ENCODE data around the gene VAMP8.

The VAMP8 gene

DNA sequence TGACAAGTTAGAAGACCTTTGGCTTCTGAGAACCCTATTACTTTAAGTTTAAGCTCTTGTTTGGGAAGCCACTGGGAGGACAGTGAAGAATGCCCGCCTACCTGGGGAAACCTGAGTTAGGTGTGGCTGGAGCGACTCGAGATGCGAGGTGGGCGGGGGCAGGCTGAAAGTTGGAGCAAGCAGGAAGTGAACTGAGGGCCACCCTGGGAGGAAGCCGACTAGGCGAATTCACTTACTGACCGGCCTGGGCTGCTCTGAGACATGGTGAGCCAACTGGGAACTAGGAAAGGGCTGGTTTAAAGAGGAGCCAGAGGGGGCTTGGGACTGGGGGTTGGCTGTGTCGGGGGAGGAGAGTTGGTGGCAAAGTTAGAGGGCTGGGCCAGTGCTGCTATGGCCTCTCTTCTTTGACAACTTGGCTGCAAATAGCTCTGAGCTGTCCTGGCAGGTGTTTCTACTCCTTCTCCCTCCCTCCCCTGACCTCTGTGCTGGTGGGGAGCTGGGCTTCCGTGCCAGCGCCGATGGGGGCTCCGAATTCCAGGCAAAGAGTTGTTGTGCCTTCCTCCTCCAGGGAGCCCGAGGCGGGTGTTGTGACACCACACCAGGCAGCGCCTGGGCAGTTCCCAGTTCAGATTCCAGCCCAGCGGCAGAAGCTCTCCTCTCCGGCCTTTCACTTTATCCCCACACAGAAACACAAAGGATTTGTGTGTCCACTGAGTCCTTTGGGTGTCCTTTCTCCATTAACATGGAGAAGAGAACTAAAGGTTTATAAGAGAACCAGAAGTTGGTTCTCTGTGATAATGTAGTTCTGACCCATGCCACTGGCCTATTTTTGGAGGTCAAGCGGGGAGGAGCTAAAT, at the start of gene VAMP8:
Gene VAMP8, plus strand, starts transcription at position 201 of the 857 bp plus-strand sequence. Its CDS starts 61 bp downstream, at position 262.
- H3K36me3 ChIP-seq (ENCODE audit: control insufficient read depth, insufficient read depth, low read length) = no peaks in the 10 kb centered on the region
- peak within 1 kb of the TSS; percentile 92 for H3K27ac ChIP-seq (ENCODE audit: low read depth, low read length)
- H3K9ac ChIP-seq (ENCODE audit: low read depth, low read length) = peak within 1 kb of the TSS; percentile 2; the same call in 1 of the 2 replicates
- H3K4me3 ChIP-seq (ENCODE audit: low read depth, low read length) = peak within 1 kb of the TSS; percentile 59
- no peaks in the 10 kb centered on the region for H3K9me3 ChIP-seq (ENCODE audit: control insufficient read depth, insufficient read depth, low read length)
- H3K4me1 ChIP-seq (ENCODE audit: control insufficient read depth, insufficient read depth, low read length) = peaks cover 23% of the 10 kb centered on the region
- peaks cover 13% of the 10 kb centered on the region for H3K27me3 ChIP-seq (ENCODE audit: control insufficient read depth, insufficient read depth, low read length)

DNA sequence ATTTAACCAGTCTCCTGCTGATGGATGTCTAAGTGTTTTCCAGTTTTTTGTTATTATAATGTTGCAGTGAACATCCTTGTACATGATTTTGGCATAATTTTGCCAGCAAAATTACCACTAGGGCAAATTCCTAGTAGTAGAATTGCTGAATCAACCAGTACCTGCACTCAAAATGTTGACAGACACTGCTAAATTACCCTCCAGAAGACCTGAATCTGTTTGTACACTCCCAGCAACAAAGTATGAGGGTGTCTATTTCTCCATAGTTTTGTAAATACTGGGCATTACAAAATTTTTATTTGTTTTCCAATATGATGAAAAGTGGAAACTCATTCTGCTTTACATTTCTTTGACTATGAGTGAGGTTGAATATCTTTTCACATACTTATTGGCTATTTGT, 49.6 kb upstream of the VAMP8 start:
- Histone ChIP-seq H3K27me3 (ENCODE audit: control insufficient read depth, insufficient read depth, low read length) (no peaks in the 10 kb centered on the region), H3K27ac (ENCODE audit: low read depth, low read length) (no peak overlapping the region), H3K4me3 (ENCODE audit: low read depth, low read length) (no peak overlapping the region), H3K36me3 (ENCODE audit: control insufficient read depth, insufficient read depth, low read length) (no peaks in the 10 kb centered on the region), H3K9ac (ENCODE audit: low read depth, low read length) (no peak overlapping the region), H3K9me3 (ENCODE audit: control insufficient read depth, insufficient read depth, low read length) (no peaks in the 10 kb centered on the region), H3K4me1 (ENCODE audit: control insufficient read depth, insufficient read depth, low read length) (peaks cover 15% of the 10 kb centered on the region)

DNA sequence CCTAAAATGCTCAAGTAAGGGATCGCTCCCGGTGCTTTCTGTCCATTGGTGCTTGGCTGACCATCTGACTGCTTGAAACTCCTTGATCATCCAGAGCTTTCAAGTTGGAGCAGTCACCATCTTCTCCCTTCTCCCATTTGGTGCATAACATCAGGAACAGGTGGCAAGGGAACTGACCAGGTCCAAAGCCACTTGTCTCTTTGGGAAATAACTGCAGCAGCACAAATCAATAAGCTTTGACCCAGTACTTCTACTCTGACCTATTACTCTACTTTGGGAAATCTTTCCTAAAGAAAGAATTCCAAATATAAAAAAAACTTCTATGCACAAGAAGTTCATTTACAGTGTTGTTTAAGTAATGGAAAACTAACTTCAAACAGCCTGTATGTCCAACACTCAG, 49.0 kb upstream of the VAMP8 start:
- peaks cover 15% of the 10 kb centered on the region for H3K4me1 ChIP-seq (ENCODE audit: control insufficient read depth, insufficient read depth, low read length)
- no peaks in the 10 kb centered on the region for H3K9me3 ChIP-seq (ENCODE audit: control insufficient read depth, insufficient read depth, low read length)
- no peak overlapping the region for H3K4me3 ChIP-seq (ENCODE audit: low read depth, low read length)
- no peaks in the 10 kb centered on the region for H3K27me3 ChIP-seq (ENCODE audit: control insufficient read depth, insufficient read depth, low read length)
- H3K36me3 ChIP-seq (ENCODE audit: control insufficient read depth, insufficient read depth, low read length) = no peaks in the 10 kb centered on the region
- no peak overlapping the region for H3K9ac ChIP-seq (ENCODE audit: low read depth, low read length)
- no peak overlapping the region for H3K27ac ChIP-seq (ENCODE audit: low read depth, low read length)

DNA sequence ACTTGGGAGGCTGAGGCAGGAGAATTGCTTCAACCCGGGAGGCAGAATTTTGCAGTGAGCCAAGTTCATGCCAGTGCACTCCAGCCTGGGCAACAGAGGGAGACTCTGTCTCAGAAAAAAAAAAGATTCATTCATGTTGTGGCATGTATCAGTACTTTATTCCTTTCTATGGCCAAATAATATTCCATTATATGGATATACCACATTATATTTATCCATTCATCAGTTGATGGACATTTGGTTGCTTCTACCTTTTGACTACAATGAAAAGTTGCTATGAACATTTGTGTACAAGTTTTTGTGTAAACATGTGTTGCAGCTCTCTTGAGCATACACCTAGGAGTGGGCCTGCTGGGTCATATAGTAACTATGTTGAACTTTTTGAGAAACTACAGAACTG, 47.6 kb upstream of the VAMP8 start:
- H3K27ac ChIP-seq (ENCODE audit: low read depth, low read length) = no peak overlapping the region
- H3K9ac ChIP-seq (ENCODE audit: low read depth, low read length) = no peak overlapping the region
- no peaks in the 10 kb centered on the region for H3K9me3 ChIP-seq (ENCODE audit: control insufficient read depth, insufficient read depth, low read length)
- no peaks in the 10 kb centered on the region for H3K27me3 ChIP-seq (ENCODE audit: control insufficient read depth, insufficient read depth, low read length)
- H3K4me1 ChIP-seq (ENCODE audit: control insufficient read depth, insufficient read depth, low read length) = peaks cover 9% of the 10 kb centered on the region
- H3K4me3 ChIP-seq (ENCODE audit: low read depth, low read length) = no peak overlapping the region
- H3K36me3 ChIP-seq (ENCODE audit: control insufficient read depth, insufficient read depth, low read length) = no peaks in the 10 kb centered on the region

DNA sequence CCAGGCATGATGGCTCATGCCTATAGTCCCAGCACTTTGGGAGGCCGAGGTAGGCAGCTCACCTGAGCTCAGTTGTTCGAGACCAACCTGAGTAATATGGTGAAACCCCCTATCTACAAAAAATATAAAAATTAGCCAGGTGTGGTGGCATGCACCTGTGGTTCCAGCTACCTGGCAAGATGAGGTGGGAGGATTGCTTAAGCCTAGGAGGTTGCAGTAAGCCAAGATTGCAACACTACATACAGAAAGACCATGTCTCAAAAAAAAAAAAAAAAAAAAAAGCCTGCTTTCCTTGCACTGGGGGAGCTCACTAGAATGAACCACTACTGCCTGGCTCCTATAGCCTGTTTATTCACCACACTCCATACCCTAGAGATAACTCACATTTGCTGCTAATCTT, 45.8 kb upstream of the VAMP8 start:
- no peak overlapping the region for H3K4me3 ChIP-seq (ENCODE audit: low read depth, low read length)
- no peak overlapping the region for H3K9ac ChIP-seq (ENCODE audit: low read depth, low read length)
- H3K4me1 ChIP-seq (ENCODE audit: control insufficient read depth, insufficient read depth, low read length) = no peaks in the 10 kb centered on the region
- no peaks in the 10 kb centered on the region for H3K36me3 ChIP-seq (ENCODE audit: control insufficient read depth, insufficient read depth, low read length)
- no peaks in the 10 kb centered on the region for H3K9me3 ChIP-seq (ENCODE audit: control insufficient read depth, insufficient read depth, low read length)
- H3K27ac ChIP-seq (ENCODE audit: low read depth, low read length) = no peak overlapping the region
- no peaks in the 10 kb centered on the region for H3K27me3 ChIP-seq (ENCODE audit: control insufficient read depth, insufficient read depth, low read length)

DNA sequence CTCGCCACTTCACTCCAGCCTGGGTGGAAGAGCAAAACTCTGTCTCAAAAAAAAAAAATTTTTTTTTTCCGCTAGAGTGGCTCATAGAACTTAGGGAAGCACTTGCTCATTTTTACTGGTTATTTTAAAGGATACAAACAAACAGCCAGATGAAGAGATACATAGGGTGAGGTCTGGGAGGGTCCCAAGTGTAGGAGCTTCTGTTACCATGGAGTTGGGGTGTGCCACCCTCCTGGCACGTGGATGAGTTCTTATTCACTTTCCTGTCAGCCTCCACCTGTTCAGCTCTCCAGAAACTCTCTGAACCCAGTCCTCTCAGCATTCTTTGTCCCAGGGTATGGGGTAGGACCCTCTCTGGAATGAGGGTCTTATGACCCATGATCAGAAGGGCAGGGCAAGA, 43.3 kb upstream of the VAMP8 start:
- Histone ChIP-seq H3K9me3 (ENCODE audit: control insufficient read depth, insufficient read depth, low read length) (no peaks in the 10 kb centered on the region), H3K27ac (ENCODE audit: low read depth, low read length) (no peak overlapping the region), H3K27me3 (ENCODE audit: control insufficient read depth, insufficient read depth, low read length) (no peaks in the 10 kb centered on the region), H3K36me3 (ENCODE audit: control insufficient read depth, insufficient read depth, low read length) (no peaks in the 10 kb centered on the region), H3K9ac (ENCODE audit: low read depth, low read length) (no peak overlapping the region), H3K4me3 (ENCODE audit: low read depth, low read length) (no peak overlapping the region), H3K4me1 (ENCODE audit: control insufficient read depth, insufficient read depth, low read length) (peaks cover 9% of the 10 kb centered on the region)

DNA sequence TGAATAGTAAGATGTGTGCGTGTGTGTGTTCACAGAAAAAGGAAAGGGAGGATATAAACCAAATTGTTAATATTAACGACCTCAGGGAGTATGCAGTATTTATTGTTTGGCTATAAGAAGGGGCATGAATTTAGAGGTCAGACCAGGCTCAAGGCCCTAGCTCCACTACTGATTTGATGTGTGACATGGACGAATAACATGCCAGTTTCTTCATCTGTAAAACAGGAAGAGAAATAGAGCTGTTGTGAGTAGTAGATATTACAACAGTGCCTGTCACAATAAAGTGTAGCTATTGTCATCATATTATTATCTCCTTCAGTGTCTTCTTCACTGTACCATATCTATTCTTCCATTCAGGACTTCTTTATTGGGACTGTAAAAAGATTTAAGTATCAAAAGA, 42.5 kb upstream of the VAMP8 start:
- H3K4me1 ChIP-seq (ENCODE audit: control insufficient read depth, insufficient read depth, low read length) = peaks cover 9% of the 10 kb centered on the region
- H3K27ac ChIP-seq (ENCODE audit: low read depth, low read length) = no peak overlapping the region
- no peak overlapping the region for H3K9ac ChIP-seq (ENCODE audit: low read depth, low read length)
- H3K36me3 ChIP-seq (ENCODE audit: control insufficient read depth, insufficient read depth, low read length) = no peaks in the 10 kb centered on the region
- no peak overlapping the region for H3K4me3 ChIP-seq (ENCODE audit: low read depth, low read length)
- no peaks in the 10 kb centered on the region for H3K27me3 ChIP-seq (ENCODE audit: control insufficient read depth, insufficient read depth, low read length)
- no peaks in the 10 kb centered on the region for H3K9me3 ChIP-seq (ENCODE audit: control insufficient read depth, insufficient read depth, low read length)

DNA sequence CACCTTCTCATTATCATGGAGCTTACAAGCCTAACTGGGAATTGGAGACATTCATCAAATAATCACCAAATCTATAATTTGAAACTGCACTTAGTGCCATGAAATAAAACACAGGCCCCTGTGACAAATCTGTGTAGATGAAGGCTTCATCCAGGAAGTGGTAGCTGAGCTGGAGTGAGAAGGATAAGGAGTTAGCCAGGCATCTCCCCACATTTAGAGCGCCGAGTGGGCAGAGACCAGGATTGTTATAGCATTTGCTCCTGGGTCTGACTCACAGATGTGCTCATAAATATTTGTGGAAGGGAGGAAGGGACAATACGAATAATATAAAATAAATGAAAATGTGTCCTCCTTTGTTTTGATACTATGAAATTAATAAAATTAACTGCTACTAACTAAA, 40.9 kb upstream of the VAMP8 start:
- Histone ChIP-seq H3K27me3 (ENCODE audit: control insufficient read depth, insufficient read depth, low read length) (no peaks in the 10 kb centered on the region), H3K9me3 (ENCODE audit: control insufficient read depth, insufficient read depth, low read length) (no peaks in the 10 kb centered on the region), H3K36me3 (ENCODE audit: control insufficient read depth, insufficient read depth, low read length) (peaks cover 11% of the 10 kb centered on the region), H3K9ac (ENCODE audit: low read depth, low read length) (no peak overlapping the region), H3K4me1 (ENCODE audit: control insufficient read depth, insufficient read depth, low read length) (peaks cover 16% of the 10 kb centered on the region), H3K27ac (ENCODE audit: low read depth, low read length) (no peak overlapping the region), H3K4me3 (ENCODE audit: low read depth, low read length) (no peak overlapping the region)

DNA sequence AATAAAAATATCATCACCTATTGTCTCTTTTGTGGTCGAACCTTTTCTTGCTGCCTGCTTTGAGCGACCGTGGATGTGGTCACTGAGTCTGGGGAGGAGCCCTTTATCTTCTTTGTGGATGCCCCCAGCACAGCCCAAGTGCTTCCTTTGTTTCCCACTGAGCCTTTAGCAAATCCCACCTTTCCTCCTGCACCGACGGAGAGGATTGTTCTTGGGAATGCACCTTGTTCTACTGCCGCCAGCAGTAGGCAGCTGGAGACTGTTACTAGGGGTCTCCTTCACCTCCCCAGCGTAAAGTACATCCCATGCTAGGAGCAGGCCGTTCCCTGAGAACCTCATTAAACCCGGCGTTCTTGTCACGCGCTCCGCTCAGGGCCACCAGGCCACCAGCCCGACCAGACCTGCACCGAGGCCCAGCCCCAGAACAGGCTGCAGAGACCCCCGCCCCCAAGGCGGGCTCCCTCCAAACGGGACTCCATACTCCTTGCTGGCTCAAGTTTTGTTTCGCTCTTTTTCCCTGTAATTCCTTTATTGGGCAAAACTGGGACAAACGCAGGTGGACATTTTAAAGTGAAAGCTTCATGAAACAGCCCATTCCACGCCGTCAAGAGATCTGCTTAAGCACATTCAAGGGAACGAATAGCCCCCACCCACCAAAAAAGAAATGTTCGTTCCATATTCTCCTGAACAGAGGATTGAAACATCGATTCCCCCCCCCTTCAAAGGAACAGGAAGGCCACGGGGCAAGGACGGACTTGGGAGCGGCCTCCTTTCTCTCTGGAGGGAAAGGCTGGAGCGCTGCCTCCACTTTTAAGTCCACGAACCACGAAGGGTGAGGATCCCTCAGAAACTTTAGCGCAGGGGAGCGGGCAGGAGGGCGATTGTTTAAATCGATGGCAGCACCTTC, 39.5 kb upstream of the VAMP8 start:
- no peaks in the 10 kb centered on the region for H3K27me3 ChIP-seq (ENCODE audit: control insufficient read depth, insufficient read depth, low read length)

DNA sequence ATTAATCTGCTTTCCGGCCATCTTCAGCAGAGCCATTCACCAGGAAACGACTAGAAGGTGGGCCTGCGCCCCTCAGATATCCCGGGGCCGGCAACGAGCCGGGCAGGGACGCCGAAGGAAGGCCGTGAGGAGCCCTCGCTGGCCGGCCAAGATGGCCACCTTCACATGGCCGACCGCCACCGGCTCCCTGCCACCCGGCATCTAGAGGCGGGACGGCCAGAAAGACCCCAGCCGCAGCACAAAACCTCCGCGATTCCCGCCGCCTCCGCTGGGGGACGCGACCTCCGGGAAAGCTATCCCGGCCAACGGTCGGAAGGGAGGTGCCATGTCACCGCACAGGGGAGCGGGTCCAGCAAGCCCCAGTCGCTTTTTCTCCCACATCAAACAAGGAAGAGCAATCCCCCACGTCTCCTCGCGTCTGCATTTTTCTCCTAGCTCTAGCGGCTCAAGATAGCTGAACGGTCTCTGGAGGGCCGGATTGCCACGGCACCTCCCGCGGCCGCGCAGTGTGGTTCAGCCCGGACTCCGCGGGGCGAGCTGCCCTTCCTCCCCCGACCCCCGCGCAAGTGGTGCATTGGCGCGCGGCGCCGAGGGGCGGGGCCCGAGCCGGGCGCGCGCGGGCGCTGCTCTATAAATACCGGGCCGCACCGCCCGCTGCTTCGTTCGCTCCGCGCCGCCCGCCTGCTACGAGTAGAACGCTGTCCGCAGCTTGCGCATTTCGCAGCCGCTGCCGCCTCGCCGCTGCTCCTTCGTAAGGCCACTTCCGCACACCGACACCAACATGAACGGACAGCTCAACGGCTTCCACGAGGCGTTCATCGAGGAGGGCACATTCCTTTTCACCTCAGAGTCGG, 38.7 kb upstream of the VAMP8 start, which contains the start of gene MAT2A:
Gene MAT2A, plus strand, starts transcription at position 662 of the 854 bp plus-strand sequence. Its CDS starts 120 bp downstream, at position 782.
- H3K9me3 ChIP-seq (ENCODE audit: control insufficient read depth, insufficient read depth, low read length) = no peaks in the 10 kb centered on the region
- no peaks in the 10 kb centered on the region for H3K27me3 ChIP-seq (ENCODE audit: control insufficient read depth, insufficient read depth, low read length)
- H3K9ac ChIP-seq (ENCODE audit: low read depth, low read length) = peak within 1 kb of the TSS; percentile 98
- peak within 1 kb of the TSS; percentile 100 for H3K27ac ChIP-seq (ENCODE audit: low read depth, low read length)
- H3K4me1 ChIP-seq (ENCODE audit: control insufficient read depth, insufficient read depth, low read length) = peaks cover 23% of the 10 kb centered on the region
- H3K4me3 ChIP-seq (ENCODE audit: low read depth, low read length) = peak within 1 kb of the TSS; percentile 96
- peaks cover 34% of the 10 kb centered on the region for H3K36me3 ChIP-seq (ENCODE audit: control insufficient read depth, insufficient read depth, low read length)

More for the DNA sequence above, 39.5 kb upstream of the VAMP8 start:
- peaks cover 25% of the 10 kb centered on the region for H3K36me3 ChIP-seq (ENCODE audit: control insufficient read depth, insufficient read depth, low read length)
- H3K4me1 ChIP-seq (ENCODE audit: control insufficient read depth, insufficient read depth, low read length) = peaks cover 23% of the 10 kb centered on the region
- H3K9me3 ChIP-seq (ENCODE audit: control insufficient read depth, insufficient read depth, low read length) = no peaks in the 10 kb centered on the region
- peak overlapping the region; percentile 98 for H3K9ac ChIP-seq (ENCODE audit: low read depth, low read length)
- peak overlapping the region; percentile 100 for H3K27ac ChIP-seq (ENCODE audit: low read depth, low read length)
- peak overlapping the region; percentile 96 for H3K4me3 ChIP-seq (ENCODE audit: low read depth, low read length)

Data from HUES48 (cell line).